Measurements from ENCODE around the gene CD82.
"Not testable (repeated sequence)": the region's sequence is repeated elsewhere in the genome, so short reads cannot be mapped to it uniquely, and the experiment has no call there.

The CD82 gene

GRCh38 chr11:44538375-44539054, 26.9 kb upstream of the CD82 start:
- Histone ChIP-seq H3K4me1 (ENCODE audit: control insufficient read depth, insufficient read depth, low read length) (no peaks in the 10 kb centered on the region), H3K27ac (ENCODE audit: low read depth, low read length) (no peak overlapping the region), H3K27me3 (ENCODE audit: control insufficient read depth, insufficient read depth, low read length) (peaks cover 9% of the 10 kb centered on the region), H3K4me3 (ENCODE audit: low read length) (no peak overlapping the region), H3K36me3 (ENCODE audit: control insufficient read depth, insufficient read depth, low read length) (no peaks in the 10 kb centered on the region), H3K9ac (ENCODE audit: low read length) (no peak overlapping the region)

- Histone ChIP-seq H3K36me3 (ENCODE audit: control insufficient read depth, insufficient read depth, low read length) (no peaks in the 10 kb centered on the region), H3K4me1 (ENCODE audit: control insufficient read depth, insufficient read depth, low read length) (no peaks in the 10 kb centered on the region), H3K9ac (ENCODE audit: low read length) (no peak overlapping the region), H3K27ac (ENCODE audit: low read depth, low read length) (no peak overlapping the region), H3K27me3 (ENCODE audit: control insufficient read depth, insufficient read depth, low read length) (peaks cover 9% of the 10 kb centered on the region), H3K4me3 (ENCODE audit: low read length) (no peak overlapping the region)
Observed at GRCh38 chr11:44539971-44540370, 25.5 kb upstream of the CD82 start.

- Histone ChIP-seq H3K9ac (ENCODE audit: low read length) (no peak overlapping the region), H3K4me3 (ENCODE audit: low read length) (no peak overlapping the region), H3K4me1 (ENCODE audit: control insufficient read depth, insufficient read depth, low read length) (no peaks in the 10 kb centered on the region), H3K36me3 (ENCODE audit: control insufficient read depth, insufficient read depth, low read length) (no peaks in the 10 kb centered on the region), H3K27me3 (ENCODE audit: control insufficient read depth, insufficient read depth, low read length) (peaks cover 9% of the 10 kb centered on the region), H3K27ac (ENCODE audit: low read depth, low read length) (no peak overlapping the region)
Observed at GRCh38 chr11:44540667-44541066, 24.8 kb upstream of the CD82 start.

GRCh38 chr11:44542372-44542771, 23.1 kb upstream of the CD82 start:
- no peak overlapping the region for H3K9ac ChIP-seq (ENCODE audit: low read length)
- no peak overlapping the region for H3K4me3 ChIP-seq (ENCODE audit: low read length)
- H3K27ac ChIP-seq (ENCODE audit: low read depth, low read length), result no peak overlapping the region
- no peaks in the 10 kb centered on the region for H3K4me1 ChIP-seq (ENCODE audit: control insufficient read depth, insufficient read depth, low read length)
- no peaks in the 10 kb centered on the region for H3K36me3 ChIP-seq (ENCODE audit: control insufficient read depth, insufficient read depth, low read length)
- H3K27me3 ChIP-seq (ENCODE audit: control insufficient read depth, insufficient read depth, low read length), result peaks cover 9% of the 10 kb centered on the region

- H3K36me3 ChIP-seq (ENCODE audit: control insufficient read depth, insufficient read depth, low read length); H3K9ac ChIP-seq (ENCODE audit: low read length); H3K4me3 ChIP-seq (ENCODE audit: low read length); H3K27ac ChIP-seq (ENCODE audit: low read depth, low read length); H3K4me1 ChIP-seq (ENCODE audit: control insufficient read depth, insufficient read depth, low read length); H3K27me3 ChIP-seq (ENCODE audit: control insufficient read depth, insufficient read depth, low read length): not testable (repeated sequence)
Observed at GRCh38 chr11:44546984-44547383, 18.5 kb upstream of the CD82 start.

- H3K36me3 ChIP-seq (ENCODE audit: control insufficient read depth, insufficient read depth, low read length); H3K4me3 ChIP-seq (ENCODE audit: low read length); H3K27me3 ChIP-seq (ENCODE audit: control insufficient read depth, insufficient read depth, low read length); H3K27ac ChIP-seq (ENCODE audit: low read depth, low read length); H3K4me1 ChIP-seq (ENCODE audit: control insufficient read depth, insufficient read depth, low read length); H3K9ac ChIP-seq (ENCODE audit: low read length): not testable (repeated sequence)
Observed at GRCh38 chr11:44547534-44547933, 17.9 kb upstream of the CD82 start.

GRCh38 chr11:44548032-44548695, 17.3 kb upstream of the CD82 start:
- no peaks in the 10 kb centered on the region for H3K27me3 ChIP-seq (ENCODE audit: control insufficient read depth, insufficient read depth, low read length)

GRCh38 chr11:44548961-44549749, 16.3 kb upstream of the CD82 start:
- not testable (repeated sequence) for H3K4me1 ChIP-seq (ENCODE audit: control insufficient read depth, insufficient read depth, low read length); H3K9ac ChIP-seq (ENCODE audit: low read length); H3K4me3 ChIP-seq (ENCODE audit: low read length); H3K36me3 ChIP-seq (ENCODE audit: control insufficient read depth, insufficient read depth, low read length); H3K27ac ChIP-seq (ENCODE audit: low read depth, low read length); H3K27me3 ChIP-seq (ENCODE audit: control insufficient read depth, insufficient read depth, low read length)

More at GRCh38 chr11:44548032-44548695, 17.3 kb upstream of the CD82 start:
- H3K4me1 ChIP-seq (ENCODE audit: control insufficient read depth, insufficient read depth, low read length), result no peaks in the 10 kb centered on the region
- no peak overlapping the region for H3K27ac ChIP-seq (ENCODE audit: low read depth, low read length)
- H3K36me3 ChIP-seq (ENCODE audit: control insufficient read depth, insufficient read depth, low read length), result no peaks in the 10 kb centered on the region
- H3K9ac ChIP-seq (ENCODE audit: low read length), result no peak overlapping the region
- H3K4me3 ChIP-seq (ENCODE audit: low read length), result no peak overlapping the region

GRCh38 chr11:44550123-44550522, 15.3 kb upstream of the CD82 start:
- Histone ChIP-seq H3K4me1 (ENCODE audit: control insufficient read depth, insufficient read depth, low read length) (no peaks in the 10 kb centered on the region), H3K27ac (ENCODE audit: low read depth, low read length) (no peak overlapping the region)

GRCh38 chr11:44551456-44552139, 13.9 kb upstream of the CD82 start:
- Histone ChIP-seq H3K27me3 (ENCODE audit: control insufficient read depth, insufficient read depth, low read length) (no peaks in the 10 kb centered on the region), H3K27ac (ENCODE audit: low read depth, low read length) (no peak overlapping the region), H3K4me3 (ENCODE audit: low read length) (no peak overlapping the region), H3K4me1 (ENCODE audit: control insufficient read depth, insufficient read depth, low read length) (no peaks in the 10 kb centered on the region), H3K36me3 (ENCODE audit: control insufficient read depth, insufficient read depth, low read length) (no peaks in the 10 kb centered on the region), H3K9ac (ENCODE audit: low read length) (no peak overlapping the region)

More at GRCh38 chr11:44550123-44550522, 15.3 kb upstream of the CD82 start:
- Histone ChIP-seq H3K9ac (ENCODE audit: low read length) (no peak overlapping the region), H3K27me3 (ENCODE audit: control insufficient read depth, insufficient read depth, low read length) (no peaks in the 10 kb centered on the region), H3K36me3 (ENCODE audit: control insufficient read depth, insufficient read depth, low read length) (no peaks in the 10 kb centered on the region), H3K4me3 (ENCODE audit: low read length) (no peak overlapping the region)

- Histone ChIP-seq H3K27me3 (ENCODE audit: control insufficient read depth, insufficient read depth, low read length) (no peaks in the 10 kb centered on the region), H3K9ac (ENCODE audit: low read length) (no peak overlapping the region), H3K36me3 (ENCODE audit: control insufficient read depth, insufficient read depth, low read length) (no peaks in the 10 kb centered on the region), H3K4me1 (ENCODE audit: control insufficient read depth, insufficient read depth, low read length) (peaks cover 5% of the 10 kb centered on the region), H3K27ac (ENCODE audit: low read depth, low read length) (no peak overlapping the region), H3K4me3 (ENCODE audit: low read length) (no peak overlapping the region)
Observed at GRCh38 chr11:44555031-44555800, 10.2 kb upstream of the CD82 start.
